H1 (cell line): ENCODE measurements around the gene POLR2J.
"Not testable (repeated sequence)": the region's sequence is repeated elsewhere in the genome, so short reads cannot be mapped to it uniquely, and the experiment has no call there.

Experiments
- CEBPB ChIP-seq: IDR thresholded peaks from 2 replicates; pipeline ENCODE4 v1.6.1; 2012; ENCODE audit warnings: low read depth, low read length
- HDAC6 ChIP-seq: IDR thresholded peaks from one replicate; pipeline ENCODE4 v1.7.1; 2012; ENCODE audit warnings: low read depth, mild to moderate bottlenecking, inconsistent platforms, low read length, moderate library complexity
- KDM1A ChIP-seq: fragments of 200-600, 300-600 bp; sonication (generic); IDR thresholded peaks from 2 replicates; pipeline ENCODE4 v1.7.1; 2016; ENCODE audit warnings: mild to moderate bottlenecking, low read length, borderline replicate concordance
- POLR2AphosphoS5 ChIP-seq: IDR thresholded peaks from 2 replicates; pipeline ENCODE4 v1.6.1; 2011; ENCODE audit warnings: low read depth, low read length
- RAD21 ChIP-seq, 2 experiments: IDR thresholded peaks in 1 of 2; conservative IDR thresholded peaks in 1 of 2; 2 replicates each; pipeline ENCODE4 v1.6.1; 2011; ENCODE audit warnings: low read depth in 2 of 2, low read length in 2 of 2, improper control_type of control experiment in 1 of 2, inconsistent platforms in 1 of 2, mild to moderate bottlenecking in 1 of 2, moderate library complexity in 1 of 2
- SP1 ChIP-seq: IDR thresholded peaks from 2 replicates; pipeline ENCODE4 v1.6.1; 2011; ENCODE audit warnings: low read depth, low read length
- TAF1 ChIP-seq: IDR thresholded peaks from 2 replicates; pipeline ENCODE4 v1.6.1; 2011; ENCODE audit warnings: mild to moderate bottlenecking, low read depth, low read length
- TCF12 ChIP-seq: IDR thresholded peaks from 2 replicates; pipeline ENCODE4 v1.6.1; 2011; ENCODE audit warnings: low read depth, mild to moderate bottlenecking, low read length
- TF ChIP-seq, protein P1 (sequence below), 3 experiments: IDR thresholded peaks; 1 replicate in 2 of 3; 2 replicates in 1 of 3; pipeline versions ENCODE4 v1.5.1 to v1.6.1; 2011; ENCODE audit warnings: low read length in 3 of 3, mild to moderate bottlenecking in 3 of 3, inconsistent platforms in 2 of 3, low read depth in 1 of 3, moderate library complexity in 1 of 3; ENCODE audit not compliant: insufficient read depth in 1 of 3; ENCODE audit errors: control extremely low read depth in 1 of 3

DNA sequence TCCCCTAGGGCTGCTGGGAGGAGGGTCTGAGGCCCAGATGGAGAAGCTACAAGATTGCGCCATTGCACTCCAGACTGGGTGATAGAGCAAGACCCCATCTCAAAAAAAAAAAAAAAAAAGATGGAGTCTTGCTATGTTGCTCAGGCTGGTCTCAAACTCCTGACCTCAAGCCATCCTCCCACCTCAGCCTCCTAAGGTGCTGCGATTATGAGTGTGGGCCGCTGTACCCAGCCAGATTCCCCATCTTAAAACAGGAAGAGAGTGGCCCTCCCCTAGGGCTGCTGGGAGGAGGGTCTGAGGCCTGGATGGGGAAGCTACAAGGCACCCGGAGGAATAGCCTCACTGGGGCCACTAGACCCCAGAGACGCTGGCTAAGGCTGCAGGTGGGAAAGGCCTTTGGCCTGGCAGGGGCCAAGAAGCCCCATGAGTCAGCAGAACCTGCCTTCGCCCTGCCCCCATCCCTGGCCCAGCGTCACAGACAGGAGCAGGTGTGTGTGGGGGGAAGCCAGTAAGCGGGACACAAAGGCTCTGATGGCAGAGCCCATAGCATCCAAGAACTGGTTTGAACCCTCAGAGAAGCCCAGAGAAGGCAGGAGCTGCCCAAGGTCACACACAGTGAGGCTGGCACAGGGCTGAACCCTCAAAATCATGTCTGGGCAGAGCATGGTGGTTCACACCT lies 28.8 kb upstream of the POLR2J start:
- TF ChIP-seq CEBPB; TCF12; SP1; HDAC6; TAF1; POLR2AphosphoS5; KDM1A; RAD21 (IDR thresholded peaks at IDR 0.05 in 1 of 2, conservative IDR thresholded peaks at IDR 0.05 in 1 of 2; ENCODE audit: low read depth in 2 of 2, low read length in 2 of 2): not testable (repeated sequence)
- TF ChIP-seq, protein P1, sequence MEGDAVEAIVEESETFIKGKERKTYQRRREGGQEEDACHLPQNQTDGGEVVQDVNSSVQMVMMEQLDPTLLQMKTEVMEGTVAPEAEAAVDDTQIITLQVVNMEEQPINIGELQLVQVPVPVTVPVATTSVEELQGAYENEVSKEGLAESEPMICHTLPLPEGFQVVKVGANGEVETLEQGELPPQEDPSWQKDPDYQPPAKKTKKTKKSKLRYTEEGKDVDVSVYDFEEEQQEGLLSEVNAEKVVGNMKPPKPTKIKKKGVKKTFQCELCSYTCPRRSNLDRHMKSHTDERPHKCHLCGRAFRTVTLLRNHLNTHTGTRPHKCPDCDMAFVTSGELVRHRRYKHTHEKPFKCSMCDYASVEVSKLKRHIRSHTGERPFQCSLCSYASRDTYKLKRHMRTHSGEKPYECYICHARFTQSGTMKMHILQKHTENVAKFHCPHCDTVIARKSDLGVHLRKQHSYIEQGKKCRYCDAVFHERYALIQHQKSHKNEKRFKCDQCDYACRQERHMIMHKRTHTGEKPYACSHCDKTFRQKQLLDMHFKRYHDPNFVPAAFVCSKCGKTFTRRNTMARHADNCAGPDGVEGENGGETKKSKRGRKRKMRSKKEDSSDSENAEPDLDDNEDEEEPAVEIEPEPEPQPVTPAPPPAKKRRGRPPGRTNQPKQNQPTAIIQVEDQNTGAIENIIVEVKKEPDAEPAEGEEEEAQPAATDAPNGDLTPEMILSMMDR (IDR thresholded peaks at IDR 0.05; ENCODE audit: control extremely low read depth in 1 of 3, insufficient read depth in 1 of 3, low read depth in 1 of 3, low read length in 3 of 3), result not testable (repeated sequence)
